Muscle of back (tissue), 11 donors: ENCODE data around the gene ARSD. TPM values are rescaled to one million over a fixed set of nuclear protein-coding genes. Genes with fewer than 3 reads are reported as not detected.

Experiments
- DNase-seq, 3 donors: peaks; one replicate each; pipeline versions ENCODE4 v3.0.0 to v3.0.0-alpha.2; 2013
- polyA plus RNA-seq, 10 donors: library from polyadenylated mRNA; unstranded; fragments of 120-200 nt; gene quantifications; one replicate each; pipeline ENCODE4 v1.2.1, GENCODE V29; 2013; ENCODE audit not compliant: insufficient read length in 10 of 10

The ARSD gene
- polyA plus RNA-seq, 10 donors, result 6.7 to 11.0 (median 8.7) TPM

DNA sequence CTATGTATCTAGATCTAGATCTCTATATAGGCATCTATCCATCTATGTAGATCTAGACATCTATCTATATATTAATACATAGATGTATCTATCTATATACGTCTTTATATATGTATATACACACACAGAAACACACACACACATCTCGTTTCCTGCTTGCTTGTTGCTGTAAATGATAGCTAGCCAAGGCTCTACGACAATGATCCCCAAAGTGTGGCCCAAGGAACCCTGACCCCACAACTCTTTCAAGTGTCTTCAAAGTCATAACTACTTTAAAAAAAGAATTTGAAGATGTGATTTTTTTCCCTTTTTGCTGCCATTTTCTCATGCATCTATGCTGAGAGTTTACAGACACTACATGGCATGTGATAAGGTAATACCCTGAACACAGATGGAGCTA, 71.6 kb downstream of the ARSD start:
- DNase-seq, result no peak

DNA sequence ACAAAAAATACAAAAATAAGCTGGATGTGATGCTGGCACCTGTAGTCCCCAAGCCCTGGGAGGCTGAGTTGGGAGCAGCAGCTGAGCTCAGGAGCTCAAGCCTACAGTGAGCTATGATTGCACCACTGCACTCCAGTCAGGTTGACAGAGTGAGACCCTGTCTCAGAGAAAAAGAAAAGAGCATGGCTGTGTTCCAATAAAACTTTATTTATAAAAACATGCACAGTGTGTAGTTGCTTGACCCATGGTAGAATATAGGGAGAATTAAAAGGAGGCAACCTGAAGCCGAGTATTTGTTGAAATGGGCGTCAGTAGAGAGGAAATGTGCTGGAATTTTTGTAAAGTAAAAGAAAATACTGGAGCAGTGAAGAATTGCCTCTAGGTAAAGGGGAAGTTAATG, 73.4 kb downstream of the ARSD start:
- no peak for DNase-seq

DNA sequence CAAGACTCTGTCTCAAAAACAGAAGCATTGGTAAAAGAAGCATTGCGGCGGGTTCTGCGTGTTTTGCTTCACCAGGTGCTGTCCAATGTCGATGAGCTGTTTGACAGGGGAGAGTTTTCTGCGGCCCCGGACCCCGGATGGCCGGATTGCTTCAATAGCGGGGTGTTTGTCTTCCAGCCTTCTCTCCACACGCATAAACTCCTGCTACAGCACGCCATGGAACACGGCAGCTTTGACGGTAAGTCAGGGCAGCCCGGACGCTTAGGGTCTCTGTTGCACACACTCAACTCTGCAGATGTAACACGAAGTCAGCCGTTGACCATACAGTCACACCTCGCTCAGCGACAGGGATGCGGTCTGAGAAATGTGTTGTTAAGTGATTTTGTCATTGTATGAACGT, 74.2 kb downstream of the ARSD start:
- DNase-seq, result no peak

Other genes starting within 250 kb of the ARSD start
- gene CD99, start 238.0 kb downstream of the ARSD start, polyA plus RNA-seq, result 100 to 1,000 TPM; 188 to 386 (median 280) TPM
- gene XG, start 177.3 kb downstream of the ARSD start, polyA plus RNA-seq, result 1 to 10 TPM; 1.0 to 3.3 (median 1.7) TPM
- 1 to 10 TPM; 2.3 to 5.7 (median 3.6) TPM for gene GYG2, start 100.4 kb downstream of the ARSD start, polyA plus RNA-seq
- gene ARSH, start 77.2 kb upstream of the ARSD start, polyA plus RNA-seq, result not detected
- gene ARSF, start 112.1 kb upstream of the ARSD start, polyA plus RNA-seq, result 1 to 10 TPM in 2 of 10 donors, not detected in 8; 1.3 to 2.0 TPM